ENCODE data around the gene AURKA.
"Not testable (repeated sequence)": the region's sequence is repeated elsewhere in the genome, so short reads cannot be mapped to it uniquely, and the experiment has no call there.

GRCh38 chr20:56336709-56337108 is 55.3 kb downstream of the AURKA start:
- not testable (repeated sequence) for TF ChIP-seq EZH2 (IDR thresholded peaks at IDR 0.05; ENCODE audit: borderline replicate concordance, low read length); CTCF (IDR thresholded peaks at IDR 0.05; ENCODE audit: low read length)

Measured in OCI-LY1 (cell line).